Measurements from ENCODE around the gene DNASE2. TPM values are rescaled to one million over a fixed set of nuclear protein-coding genes. Genes with fewer than 3 reads are reported as not detected.
"Not testable (repeated sequence)": the region's sequence is repeated elsewhere in the genome, so short reads cannot be mapped to it uniquely, and the experiment has no call there.

The DNASE2 gene
- total RNA-seq: 29.5 and 32.6 TPM in 2 replicates

DNA sequence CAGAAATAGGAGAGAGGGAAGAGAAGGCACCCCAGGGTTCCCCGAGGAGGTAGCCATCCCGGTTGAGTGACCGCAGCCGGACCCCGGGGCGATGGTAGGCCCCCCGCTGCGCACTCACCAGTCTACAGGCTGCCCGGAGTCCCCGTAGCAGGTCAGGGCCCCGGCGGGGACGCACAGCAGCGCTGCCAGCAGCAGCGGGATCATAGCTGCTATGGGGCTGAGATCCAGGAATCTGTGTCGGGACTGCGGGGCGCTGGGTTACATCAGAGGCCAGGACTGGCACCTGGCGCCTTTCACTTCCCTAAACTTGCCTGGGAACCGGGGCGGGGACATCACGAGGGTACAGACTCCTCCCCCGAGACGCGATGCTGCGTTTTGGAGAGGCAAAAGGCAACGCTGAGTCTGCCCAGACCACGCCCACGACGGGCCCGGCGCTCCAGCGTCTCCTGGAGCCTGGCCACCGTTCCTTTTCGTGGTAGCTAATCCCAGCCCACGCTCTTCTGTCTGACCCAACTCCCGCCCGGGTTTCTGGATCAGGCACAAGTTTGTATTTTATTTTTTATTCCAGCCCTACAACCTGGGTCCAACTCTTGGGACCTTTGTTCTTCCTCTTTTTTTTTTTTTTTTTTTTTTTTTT is at the start of gene DNASE2:
Gene DNASE2, minus strand, starts transcription at position 278 of the 637 bp plus-strand sequence. Its CDS starts 74 bp downstream, at position 204.
- intact Hi-C loops (cut with micrococcal nuclease): loop anchor here (1.0 kb wide), 3 partner anchors 8 to 14 kb away; no protein-coding TSS in a partner anchor

GRCh38 chr19:12930002-12930645 is 48.9 kb upstream of the DNASE2 start:
- intact Hi-C loops (cut with micrococcal nuclease): loop anchor here (10.0 kb wide), 1 partner anchor 815 kb away; a partner anchor contains a TSS

DNA sequence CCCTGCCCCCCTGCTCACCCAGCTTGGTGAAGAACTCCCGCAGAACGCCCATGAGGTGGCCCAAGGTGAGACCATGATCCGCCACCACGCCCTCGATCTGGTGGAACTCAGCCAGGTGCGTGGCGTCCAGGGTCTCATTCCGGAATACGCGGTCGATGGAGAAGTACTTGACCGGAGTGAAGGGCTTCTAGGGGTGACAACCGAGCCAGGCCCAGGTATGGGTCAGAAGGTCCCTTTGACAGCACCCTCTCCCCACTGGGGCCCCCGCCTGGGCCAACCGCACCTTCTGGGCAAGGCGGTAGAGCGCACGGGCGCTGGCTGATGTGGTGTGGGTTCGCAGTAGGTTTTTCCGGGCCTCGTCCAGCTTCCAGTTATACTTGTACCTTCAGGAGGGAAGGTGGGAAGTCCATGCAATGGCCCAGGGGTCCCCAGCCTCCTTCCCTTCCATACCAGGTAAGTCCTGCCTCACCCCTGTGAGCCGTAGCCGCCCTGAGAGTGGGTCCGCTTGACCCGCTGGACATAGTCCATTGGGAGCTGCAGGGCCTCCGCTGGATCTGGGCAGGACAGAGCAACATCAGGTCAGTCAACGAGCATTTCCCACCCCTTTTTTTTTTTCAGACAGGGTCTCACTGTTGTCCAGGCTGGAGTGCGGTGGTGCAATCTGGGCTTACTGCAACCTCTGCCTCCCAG is 43.5 kb upstream of the DNASE2 start:
- intact Hi-C loops (cut with micrococcal nuclease): no loop called here

GRCh38 chr19:12922959-12923358 is 41.7 kb upstream of the DNASE2 start:
- intact Hi-C loops (cut with micrococcal nuclease): no loop called here

- intact Hi-C loops (cut with micrococcal nuclease): no loop called here
These were observed 39.8 kb upstream of the DNASE2 start for GRCh38 chr19:12921047-12921446.

DNA sequence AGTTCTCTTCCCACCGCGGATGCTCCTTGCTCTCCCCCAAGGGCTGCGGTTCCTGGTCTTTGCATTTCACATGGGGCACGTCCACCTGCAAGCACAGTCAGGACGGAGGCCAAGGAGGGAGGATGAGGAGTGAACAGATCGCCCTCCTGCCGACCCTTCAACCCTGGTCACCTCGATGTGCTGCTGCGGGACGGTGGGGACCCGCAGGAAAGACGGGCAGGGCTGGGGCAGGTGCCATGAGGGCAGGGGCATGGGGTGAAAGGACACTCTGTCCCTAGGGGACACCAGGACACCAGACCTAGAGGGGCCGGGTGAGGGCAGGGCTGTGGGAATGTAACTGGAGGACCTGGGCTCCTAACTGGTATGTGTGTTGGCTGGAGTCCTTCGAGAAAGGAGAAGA is 37.0 kb upstream of the DNASE2 start:
- intact Hi-C loops (cut with micrococcal nuclease): no loop called here

GRCh38 chr19:12915860-12916259 is 34.6 kb upstream of the DNASE2 start:
- intact Hi-C loops (cut with micrococcal nuclease): not testable (repeated sequence)

- intact Hi-C loops (cut with micrococcal nuclease): loop anchor here (1.0 kb wide), 1 partner anchor 23 kb away; the partner anchor contains the start of gene GCDH
These were observed 32.8 kb upstream of the DNASE2 start for GRCh38 chr19:12913851-12914690.

DNA sequence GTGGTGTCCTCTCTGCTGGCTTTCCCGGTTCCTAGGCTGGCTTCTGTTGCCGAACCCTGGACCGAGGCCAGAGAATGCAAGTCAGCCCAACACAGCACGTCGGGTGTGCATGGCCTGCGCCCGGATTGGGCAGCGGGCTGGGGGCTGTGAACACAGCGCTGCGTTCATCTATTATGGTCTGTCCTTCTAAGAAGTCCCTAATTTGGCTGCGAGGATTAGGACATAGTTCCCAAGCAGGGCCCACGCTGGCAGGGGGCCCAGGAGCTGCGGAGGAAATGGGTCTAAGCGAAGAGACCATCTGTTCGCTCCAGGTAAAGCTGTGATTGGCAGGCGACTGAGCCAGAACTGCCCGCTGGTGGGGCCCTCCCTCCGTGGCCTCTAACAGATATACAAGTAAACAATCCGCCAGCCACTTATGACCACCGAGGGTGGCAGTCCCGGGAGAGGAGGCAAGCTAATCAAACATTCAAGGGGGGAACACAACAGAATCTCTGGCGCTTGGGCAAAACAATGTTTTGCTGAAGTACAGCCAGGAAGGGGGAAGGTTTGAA is 31.8 kb upstream of the DNASE2 start:
- intact Hi-C loops (cut with micrococcal nuclease): no loop called here

DNA sequence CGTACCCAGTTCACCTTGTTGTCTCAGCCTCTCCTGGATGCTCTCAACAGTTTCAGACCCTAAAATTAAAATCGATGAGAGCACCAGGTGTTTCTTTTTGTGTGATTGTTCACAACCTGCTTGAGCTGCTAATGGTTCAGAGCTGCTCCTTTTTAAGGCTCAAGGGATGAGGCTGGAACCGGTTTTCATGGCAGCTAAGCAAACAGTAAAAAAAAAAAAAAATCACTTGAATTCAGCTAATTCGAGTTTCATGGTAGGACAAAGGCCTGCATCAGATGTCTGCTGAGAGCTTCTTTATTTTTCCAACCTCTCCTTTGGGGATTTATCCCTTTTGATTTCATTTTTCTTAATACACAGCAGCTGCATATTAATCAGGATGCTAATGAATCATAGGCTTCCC is 31.3 kb upstream of the DNASE2 start:
- intact Hi-C loops (cut with micrococcal nuclease): no loop called here

DNA sequence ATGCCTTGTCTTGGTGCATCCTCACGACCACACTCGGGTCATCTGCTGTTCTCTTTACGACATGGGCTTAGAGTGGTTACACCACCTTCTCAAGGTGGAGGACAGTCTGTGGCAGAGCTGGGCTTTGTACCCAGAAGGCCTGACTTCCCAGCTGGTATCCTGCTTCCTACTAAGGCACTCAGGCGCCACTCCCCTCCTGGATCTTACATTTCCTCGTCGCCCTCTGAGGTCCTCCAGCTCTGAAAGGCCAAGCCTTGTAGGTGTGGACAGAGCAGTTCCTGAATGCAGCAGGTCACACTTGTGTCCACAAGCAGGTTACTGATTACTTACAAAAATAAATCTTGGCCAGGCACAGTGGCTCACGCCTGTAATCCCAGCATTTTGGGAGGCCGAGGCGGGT is 25.9 kb upstream of the DNASE2 start:
- intact Hi-C loops (cut with micrococcal nuclease): no loop called here

- intact Hi-C loops (cut with micrococcal nuclease): no loop called here
These were observed 18.8 kb upstream of the DNASE2 start for GRCh38 chr19:12899891-12900518.

- intact Hi-C loops (cut with micrococcal nuclease): no loop called here
These were observed 15.2 kb upstream of the DNASE2 start for GRCh38 chr19:12896460-12896859.

- intact Hi-C loops (cut with micrococcal nuclease): loop anchor here (5.0 kb wide), 1 partner anchor 209 kb away; the partner anchor contains the start of gene LYL1
These were observed 12.3 kb upstream of the DNASE2 start for GRCh38 chr19:12893582-12893981.

DNA sequence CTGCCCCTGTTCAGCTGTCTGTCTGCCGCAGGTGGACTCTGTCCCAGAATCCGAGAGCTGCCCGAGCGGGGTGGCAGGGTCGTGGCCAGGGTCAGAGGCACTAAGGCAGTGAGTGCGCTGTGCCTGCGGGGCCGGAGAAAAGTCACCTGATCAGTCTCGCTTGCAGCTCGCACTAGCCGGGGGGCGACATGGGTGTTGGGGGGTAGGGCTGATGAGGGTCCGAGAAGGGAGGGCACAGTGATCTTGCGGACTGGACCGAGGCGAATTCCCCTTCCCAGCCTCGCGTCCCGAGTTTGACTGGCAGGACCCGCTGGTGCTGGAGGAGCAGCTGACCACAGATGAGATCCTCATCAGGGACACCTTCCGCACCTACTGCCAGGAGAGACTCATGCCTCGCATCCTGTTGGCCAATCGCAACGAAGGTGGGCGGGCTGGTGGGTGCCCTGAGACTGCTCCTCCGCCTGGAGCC is 10.3 kb upstream of the DNASE2 start:
- intact Hi-C loops (cut with micrococcal nuclease): loop anchor here (1.0 to 5.0 kb wide), 9 partner anchors 23 to 211 kb away; partner anchors contain the start of genes CALR, FARSA, GADD45GIP1 and HOOK2

DNA sequence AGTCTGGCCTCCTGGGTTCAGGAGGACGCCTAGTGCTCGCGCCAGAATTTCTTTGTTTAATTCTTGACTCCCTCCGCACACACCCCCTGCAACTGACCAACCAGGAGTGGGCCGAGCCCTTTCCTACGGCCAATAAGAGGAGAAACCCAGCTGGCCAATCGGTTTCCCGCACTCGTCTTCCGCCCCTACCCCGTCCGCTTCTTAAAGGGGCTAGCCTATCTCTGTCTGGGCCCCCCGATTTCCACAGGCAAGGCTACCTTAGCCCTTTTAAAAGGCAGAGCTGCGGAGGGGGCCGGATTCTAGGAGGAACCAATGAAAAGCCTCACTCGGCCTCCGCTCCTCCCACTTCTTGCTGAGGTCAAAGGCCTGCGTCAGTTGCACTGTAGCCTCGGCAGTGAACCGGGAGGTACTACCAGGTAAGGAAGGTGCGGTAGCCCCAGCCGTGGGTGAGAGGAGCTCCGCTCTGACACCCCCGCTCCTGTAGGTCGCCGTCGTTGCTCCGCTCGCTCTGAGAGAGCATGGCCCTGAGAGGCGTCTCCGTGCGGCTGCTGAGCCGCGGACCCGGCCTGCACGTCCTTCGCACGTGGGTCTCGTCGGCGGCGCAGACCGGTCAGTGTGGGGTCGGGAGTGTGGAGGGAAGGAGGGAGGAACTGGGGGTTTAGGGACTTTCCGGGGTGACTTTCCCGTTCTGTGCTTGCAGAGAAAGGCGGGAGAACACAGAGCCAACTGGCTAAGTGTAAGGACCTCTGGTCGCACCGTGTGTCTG is 9.7 kb upstream of the DNASE2 start, which contains the start of gene GCDH:
Gene GCDH, plus strand, starts transcription at position 374 of the 766 bp plus-strand sequence. Its CDS starts 145 bp downstream, at position 519.
- intact Hi-C loops (cut with micrococcal nuclease): loop anchor here (1.0 to 5.0 kb wide), 10 partner anchors 10 to 211 kb away; partner anchors contain the start of genes CALR, DNASE2, FARSA and GADD45GIP1

GRCh38 chr19:12890299-12890786 is 9.1 kb upstream of the DNASE2 start:
- intact Hi-C loops (cut with micrococcal nuclease): loop anchor here (1.0 to 5.0 kb wide), 3 partner anchors 9 to 212 kb away; partner anchors contain the start of genes DNASE2, GADD45GIP1 and LYL1

DNA sequence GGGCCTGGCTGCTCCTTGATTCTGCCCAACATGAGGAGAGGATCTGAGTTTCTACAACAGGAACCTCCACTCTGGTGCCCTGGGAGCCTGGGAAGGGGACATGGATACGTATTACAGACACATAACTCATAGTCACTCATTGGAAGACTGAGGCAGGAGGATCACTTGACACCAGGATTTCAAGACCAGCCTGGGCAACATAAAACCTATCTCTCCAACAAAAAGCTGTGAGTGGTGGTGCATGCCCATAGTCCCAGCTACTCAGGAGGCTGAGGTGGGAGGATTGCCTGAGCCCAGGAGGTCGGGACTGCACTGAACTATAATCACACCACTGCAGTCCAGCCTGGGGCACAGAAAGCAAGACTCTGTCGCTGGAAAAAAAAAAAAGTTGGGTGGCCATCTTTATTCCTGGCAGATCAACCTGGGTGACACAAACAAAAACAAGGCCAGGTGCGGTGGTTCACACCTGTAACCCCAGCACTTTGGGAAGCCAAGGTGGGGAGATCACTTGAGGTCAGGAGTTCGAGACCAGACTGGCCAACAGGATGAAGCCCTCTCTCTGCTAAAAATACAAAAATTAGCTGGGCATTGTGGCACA is 6.9 kb upstream of the DNASE2 start:
- intact Hi-C loops (cut with micrococcal nuclease): no loop called here
